Pericardium fibroblast (primary cell): ENCODE measurements around the gene TENT5A. TPM values are rescaled to one million over a fixed set of nuclear protein-coding genes. Genes with fewer than 3 reads are reported as not detected.

Source experiments
- total RNA-seq: library from RNA; depleted of rRNA; stranded (reverse); fragments of >200 nt; gene quantifications from 2 replicates; pipeline ENCODE4 v1.2.3, GENCODE V29; 2015

Gene TENT5A
- 6.5 and 9.9 TPM in 2 replicates for total RNA-seq

DNA sequence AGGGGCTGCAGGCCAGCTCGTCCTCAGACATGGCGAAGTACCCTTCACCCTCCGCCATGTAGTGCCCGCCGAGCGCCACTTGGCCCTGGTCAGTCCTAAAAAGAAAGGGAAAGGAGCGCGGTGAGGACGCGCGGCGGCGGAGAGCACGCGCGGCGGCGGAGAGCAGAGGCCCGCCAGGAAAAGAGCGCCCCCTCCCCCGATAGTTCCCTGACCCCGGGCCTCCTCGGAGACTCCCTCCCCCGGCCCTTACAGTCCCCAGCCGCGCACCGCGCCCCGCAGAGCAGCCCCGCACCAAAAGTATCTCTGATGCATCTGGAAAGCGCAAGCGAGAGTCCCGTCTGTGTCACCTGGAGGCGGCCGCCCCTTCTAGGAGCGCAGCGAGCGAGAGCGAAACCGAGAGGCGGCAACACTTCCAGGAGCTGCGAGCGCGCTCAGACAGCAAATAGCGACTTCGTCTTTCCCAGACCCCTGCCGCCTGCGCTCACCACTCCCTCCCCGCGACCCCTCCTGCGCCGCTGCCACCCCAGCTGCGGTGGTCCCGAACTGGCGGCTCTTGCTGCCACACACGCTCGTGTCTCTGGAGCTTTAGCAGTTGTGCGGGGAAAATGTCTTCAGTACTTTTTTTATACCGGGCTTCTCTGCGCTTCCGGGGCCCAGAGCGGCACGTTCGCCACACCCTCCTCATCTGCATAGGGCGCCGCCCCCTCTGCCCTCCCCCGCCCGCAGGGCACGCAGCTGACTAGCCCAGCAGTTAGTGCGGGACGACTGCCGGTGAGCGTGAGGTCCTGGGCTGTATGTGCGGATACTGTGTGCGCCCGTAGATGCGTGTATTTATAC, at the start of gene TENT5A:
Gene TENT5A, minus strand, starts transcription at position 598 of the 837 bp plus-strand sequence. Its CDS starts 540 bp downstream, at position 58.

